T-helper 1 cell (primary cell): ENCODE results near the gene SLC6A6.

Experiments used
- DNase-seq, 5 donors: peaks; one replicate each; pipeline ENCODE4 v3.0.0-alpha.2; 2012 to 2020

Gene SLC6A6

DNA sequence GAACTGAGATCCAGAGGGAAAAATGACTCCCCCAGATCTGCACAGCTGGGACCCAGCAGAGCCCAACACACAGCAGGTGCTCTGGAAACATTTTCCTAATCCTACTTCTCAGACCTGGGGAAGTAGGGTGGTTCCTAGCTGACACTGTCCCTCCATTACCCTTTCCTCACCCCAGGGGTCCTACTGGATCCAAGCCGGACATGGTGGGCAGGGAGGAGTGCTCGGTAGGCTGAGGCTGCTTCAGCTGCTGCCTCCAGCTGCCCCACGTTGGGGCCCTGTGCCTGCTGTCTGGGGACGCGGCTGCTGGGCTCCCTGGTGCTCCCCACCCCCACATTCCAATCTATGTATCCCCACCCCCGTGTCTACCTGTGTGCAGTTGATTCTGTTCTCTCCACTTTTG, 29.8 kb upstream of the SLC6A6 start:
- DNase-seq: no peak

DNA sequence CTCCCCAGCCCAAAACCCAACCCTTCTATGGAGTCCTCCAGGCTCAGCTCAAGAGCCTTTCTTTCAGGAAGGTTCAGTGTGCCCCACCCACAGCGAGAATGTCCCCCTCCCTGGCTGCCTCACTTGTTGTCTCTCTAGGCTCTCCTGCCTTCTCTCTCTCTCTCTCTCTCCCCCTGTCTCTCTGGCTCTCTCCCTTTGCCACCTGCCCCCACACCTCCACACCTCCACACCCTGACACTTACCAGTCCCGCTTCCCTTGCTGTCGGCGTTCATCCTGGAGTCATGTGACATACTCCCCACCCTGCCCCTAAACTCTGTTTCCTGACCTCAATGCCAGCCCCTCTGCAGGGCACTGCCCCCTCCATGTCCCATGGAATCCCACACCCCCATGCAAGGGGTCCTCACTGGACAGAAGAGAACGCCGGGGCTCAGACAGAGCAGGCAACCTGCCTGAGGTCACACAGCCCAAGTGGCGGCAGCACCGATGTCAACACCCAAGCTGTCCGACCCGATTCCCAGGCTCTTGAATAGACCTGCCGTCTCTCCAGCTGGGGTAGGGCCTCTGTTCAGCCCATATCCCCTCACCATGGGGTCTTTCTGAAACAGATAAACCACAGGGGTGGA, 28.5 kb upstream of the SLC6A6 start:
- DNase-seq: no peak

DNA sequence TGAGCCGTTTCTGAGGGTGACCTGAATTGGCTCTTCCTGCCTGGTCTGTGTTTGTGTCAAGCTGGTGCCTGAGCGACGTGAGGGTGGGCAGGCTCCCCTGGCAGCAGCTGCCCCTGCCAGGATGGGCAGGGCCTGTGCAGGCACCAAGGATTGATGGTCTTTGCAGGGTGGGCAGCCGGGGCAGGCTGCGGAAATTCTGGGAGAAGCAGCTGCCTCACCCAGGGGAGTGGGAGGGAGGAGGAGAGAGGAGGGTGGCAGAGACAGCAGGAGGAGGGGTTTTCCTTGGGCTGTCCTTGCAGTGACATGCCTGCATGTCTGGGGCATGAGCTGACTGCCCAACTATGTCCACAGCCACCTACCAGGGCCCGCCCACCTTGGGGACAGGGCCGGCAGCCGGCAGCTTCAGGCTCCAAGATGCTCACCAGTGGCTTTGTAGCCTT, 27.9 kb upstream of the SLC6A6 start:
- DNase-seq: no peak

DNA sequence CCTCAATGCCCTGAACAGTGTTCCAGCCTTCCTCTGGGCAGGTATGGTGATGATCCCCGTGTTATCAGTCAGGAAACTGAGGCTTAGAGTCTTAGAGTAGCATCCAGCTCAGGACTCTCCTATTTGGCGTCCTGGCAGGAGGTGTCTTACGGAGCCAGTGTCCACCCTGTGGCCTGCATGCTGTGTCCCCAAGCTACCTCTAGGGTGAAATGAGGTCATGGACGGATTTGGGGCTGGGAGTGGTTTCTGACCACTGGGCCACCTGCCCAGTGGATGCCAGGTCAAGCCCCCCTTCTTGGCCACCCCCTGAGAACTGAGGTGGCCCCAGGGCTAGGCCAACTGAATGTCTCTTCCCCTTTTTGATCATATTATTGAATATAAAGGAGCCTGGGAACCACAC, 27.2 kb upstream of the SLC6A6 start:
- no peak for DNase-seq

DNA sequence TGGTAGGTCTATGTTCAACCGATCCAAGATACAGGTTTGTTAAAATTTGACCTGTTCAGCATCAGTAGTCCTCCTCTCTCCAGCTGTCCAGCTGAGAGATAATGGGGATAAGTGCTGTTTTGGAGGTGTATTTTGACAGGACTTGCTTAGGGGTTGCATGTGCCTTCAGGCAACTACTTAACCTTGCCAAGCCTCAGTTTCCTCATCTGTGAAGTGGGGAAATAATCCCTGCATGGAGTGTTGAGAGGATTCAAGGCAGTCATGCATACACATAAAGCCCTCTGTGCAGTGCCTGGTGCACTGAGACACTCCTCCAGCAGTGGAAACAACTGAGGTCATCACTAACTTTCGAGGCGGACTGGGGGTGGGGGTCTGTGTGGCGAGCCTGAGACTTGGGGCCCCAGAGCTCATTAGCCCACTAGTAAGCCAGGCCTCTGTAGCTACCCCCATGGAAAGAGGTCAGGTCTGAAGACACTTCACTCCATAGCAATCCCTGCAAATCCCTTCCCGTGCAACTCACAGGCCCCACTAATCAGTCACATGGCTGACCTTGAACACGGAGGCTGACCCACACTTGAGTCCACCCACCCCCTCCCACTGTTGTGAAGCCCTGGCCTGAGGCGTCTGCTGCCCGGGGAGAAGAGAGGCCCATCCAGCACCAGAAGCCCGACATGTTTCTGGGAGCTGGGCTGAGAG, 25.9 kb upstream of the SLC6A6 start:
- no peak for DNase-seq

DNA sequence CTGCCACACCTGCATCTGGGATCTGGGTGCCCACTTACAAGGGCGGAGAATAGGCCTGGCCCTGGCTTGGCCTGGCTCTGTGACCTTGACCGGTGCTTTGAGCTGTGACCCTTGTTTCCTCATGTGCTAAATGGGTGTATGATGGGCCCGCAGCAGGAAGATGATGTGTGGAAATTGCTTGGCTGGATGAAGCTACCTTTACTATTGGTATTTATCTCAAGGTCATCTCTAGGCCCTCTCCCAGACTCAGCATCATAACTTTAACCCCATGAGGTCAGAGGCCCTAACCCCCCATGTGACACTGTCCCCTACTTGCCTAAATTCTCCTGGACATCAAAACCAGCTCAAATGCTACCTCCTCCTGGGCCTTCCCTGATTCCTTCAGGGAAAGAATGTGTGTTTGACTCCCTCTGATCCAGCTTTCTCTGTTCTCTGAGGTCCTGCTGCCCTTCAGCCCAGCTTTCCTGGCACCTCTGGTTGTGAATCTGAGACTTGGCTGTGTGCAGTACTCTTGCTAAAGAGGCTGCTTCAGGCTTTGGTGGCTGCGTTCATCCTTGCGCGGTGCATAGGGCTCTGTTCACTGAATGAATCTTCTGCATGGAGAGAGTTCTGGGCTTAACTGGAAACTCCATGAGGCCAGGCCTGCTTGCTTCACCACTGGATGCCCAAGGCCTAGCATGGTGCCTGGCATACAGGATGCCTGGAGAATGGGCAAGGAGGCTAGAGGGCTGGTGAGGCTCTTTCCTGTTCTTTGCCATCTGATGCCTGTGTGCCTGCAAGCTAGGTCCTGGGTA, 25.2 kb upstream of the SLC6A6 start:
- no peak for DNase-seq

DNA sequence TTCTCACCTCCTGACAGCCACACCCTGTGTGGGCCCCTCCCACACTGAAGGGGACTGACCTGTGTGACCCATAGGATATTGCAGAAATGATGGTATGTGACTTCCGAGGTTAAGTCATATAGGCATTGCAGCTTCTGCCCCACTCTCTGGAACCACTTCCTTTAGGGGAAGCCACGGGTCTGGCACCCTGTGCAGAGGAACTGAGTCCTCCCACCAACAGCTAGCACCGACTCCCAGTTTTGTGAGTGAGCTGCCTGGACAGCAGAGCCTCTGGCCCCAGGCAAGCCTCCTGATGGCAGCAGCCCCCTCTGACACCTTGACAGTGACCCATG, 24.6 kb upstream of the SLC6A6 start:
- DNase-seq: peak in 1 of 5 donors; percentile 88

DNA sequence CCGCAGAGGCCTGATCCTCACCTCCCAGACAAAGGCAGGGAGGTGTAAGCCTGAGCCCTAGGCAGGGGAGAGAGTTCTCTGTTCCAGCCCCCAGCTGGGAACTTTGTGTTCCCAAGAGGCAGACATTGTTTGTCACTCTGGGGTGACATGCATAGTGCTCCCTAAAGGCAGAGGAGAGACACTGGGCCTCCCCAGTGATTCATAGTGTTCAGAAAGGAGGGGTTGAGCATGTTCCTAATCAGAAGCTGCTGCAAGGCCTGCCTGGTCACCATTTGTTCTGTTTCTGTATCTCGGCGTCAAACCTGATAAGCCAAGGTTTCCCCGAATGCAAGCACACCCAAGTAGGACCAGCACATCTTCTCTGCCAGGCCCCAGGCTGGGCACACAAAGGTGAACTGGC, 24.0 kb upstream of the SLC6A6 start:
- no peak for DNase-seq

DNA sequence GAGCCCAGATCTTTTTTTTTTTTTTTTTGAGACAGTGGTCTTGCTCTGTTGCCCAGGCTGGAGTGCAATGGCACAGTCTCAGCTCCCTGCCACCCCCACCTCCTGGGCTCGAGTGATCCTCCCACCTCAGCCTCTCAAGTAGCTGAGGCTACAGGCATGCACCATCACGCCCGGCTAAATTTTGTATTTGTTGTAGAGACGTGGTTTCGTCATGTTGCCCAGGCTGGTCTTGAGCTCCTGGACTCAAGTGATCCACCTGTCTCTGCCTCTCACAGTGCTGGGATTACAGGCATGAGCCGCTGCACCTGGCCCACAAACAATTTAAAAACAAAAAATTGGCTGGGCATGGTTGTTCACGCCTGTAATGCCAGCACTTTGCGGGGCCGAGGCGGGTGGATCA, 22.6 kb upstream of the SLC6A6 start:
- DNase-seq: no peak

DNA sequence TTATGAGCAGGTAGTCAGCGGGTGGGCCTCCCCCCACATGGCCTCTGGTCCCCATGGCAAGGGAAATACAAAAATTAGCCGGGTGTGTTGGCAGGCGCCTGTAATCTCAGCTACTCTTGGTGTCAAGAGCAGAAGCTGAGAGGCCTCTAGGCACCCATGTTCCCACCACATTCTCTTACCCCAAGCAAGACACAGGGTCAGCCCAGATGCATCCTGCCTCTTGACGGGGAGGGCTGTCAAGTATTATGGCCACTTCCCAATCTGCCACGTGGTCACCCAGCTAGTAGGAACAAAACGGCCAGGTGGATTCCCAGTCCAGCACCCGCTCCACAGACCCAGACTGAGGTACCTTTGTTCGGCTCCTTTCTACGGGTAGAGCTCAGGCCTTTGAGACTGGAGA, 16.2 kb upstream of the SLC6A6 start:
- DNase-seq: no peak

DNA sequence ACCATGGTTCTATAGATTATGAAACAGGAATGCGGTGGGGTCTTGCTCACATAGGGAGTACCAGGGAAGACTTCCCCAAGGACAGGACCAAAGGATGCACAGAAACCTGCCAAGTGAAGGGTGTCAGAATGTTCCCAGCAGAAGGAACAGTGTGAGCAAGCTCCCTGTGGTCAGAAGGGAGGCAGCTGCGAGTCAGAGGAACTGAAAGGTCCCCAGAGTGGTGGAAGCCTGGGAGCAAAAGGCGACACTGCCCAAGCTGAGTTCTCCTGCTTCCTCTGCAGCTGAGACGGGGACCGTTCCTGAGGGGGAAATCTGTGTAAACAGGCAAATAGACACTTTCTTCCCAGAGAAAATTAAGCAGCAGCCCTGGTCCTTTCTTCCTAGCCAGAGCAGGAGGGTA, 14.2 kb upstream of the SLC6A6 start:
- DNase-seq: no peak

DNA sequence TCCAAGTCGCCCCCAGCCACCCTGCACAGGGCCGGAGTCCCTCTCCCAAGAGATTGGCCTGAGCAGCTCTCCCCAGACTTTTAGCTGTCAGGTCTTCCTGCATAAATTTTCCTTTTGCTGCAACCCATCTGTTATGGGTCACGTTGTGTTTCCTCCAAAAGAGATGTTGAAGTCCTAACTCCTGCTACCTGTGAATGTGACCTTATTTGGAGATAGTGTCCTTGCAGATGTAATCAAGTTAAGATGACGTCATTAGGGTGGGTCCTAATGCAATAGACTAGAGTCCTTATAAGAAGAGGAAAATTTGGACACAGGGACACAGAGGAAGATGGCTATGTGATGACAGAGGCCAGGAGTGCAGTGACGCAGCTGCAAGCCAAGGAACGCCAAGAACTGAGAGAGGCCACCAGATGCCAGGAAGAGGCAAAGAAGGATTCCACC, 13.2 kb upstream of the SLC6A6 start:
- no peak for DNase-seq

DNA sequence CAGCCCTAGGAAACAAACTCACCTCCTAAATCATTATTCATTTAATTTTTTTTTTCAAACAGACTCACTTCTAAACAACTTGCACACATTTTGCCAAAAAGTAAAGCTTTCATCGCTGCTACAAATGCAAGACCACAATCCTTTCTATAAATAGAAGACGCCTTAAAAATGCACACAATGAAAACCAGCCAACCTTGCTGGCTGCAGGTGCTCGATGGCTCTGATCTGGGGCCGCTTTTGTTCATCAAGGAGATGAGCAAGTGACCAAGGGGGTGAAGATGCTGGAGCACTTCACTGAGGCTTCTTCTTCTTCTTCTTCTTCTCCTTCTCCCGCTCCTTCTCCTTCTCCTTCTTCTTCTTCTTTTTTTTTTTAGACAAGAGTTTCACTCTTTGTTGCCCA, 12.7 kb upstream of the SLC6A6 start:
- no peak for DNase-seq

DNA sequence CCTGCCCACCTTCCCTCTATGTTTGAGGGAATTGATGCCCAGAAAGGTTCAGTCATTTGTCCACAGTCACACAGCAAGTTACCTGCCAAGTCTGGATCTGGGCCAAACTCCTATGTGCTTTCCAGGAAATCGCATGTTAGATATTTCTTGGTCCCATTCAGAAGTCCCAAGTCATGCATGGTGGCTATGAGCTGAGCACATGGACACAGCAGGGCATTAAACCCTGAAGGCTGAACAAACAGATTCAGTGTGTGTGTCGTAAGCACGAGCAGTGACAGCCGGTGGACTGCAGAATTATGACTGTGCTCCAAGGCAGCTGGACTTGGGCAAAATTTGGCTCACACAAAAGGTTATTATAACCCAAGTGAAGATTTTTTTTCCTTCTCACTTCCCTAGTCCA, 11.4 kb upstream of the SLC6A6 start:
- DNase-seq: no peak

DNA sequence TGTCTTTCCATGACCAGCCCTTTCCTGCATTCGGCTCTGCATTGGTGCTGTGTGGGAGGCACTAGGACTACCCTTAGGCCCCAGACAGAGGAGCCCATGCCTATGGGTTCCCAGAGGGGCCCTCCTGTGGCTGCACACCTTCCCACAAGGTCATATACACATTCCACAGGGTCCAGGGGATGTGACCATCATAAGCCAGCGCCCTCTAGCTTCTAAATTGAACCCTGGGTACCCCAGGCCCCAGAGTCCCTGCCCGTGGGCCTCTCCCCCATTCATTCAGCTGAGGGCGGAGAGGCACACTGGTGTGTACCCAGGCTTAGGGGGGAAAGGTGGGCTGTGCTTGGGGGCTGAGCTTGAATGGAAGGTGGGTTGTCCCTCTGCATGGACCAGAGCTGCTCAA, 10.2 kb upstream of the SLC6A6 start:
- no peak for DNase-seq

DNA sequence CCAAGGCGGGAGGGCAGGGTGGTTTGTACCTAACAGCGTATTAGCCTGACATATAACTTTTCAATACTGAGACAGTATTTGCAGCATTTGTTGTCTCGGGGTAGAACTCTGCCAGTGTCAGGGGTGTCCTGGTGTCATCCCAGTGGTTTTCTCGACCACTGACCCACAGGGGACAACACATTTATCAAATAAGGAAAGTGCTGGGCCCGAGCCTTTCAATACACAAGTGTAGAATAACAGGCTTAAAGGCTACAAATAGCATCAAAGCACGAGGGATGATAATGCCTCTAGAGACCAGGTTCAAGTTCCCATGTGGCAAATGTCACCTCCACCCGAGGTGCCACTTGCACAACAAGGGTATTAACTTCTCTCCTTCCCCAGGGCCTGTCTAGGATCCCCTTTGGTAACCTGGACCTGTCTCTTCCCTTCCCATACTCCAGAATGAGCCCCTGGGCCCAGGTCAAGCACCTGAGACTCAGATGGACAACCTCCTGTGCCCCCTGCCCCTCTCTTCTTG, 9.5 kb upstream of the SLC6A6 start:
- no peak for DNase-seq

DNA sequence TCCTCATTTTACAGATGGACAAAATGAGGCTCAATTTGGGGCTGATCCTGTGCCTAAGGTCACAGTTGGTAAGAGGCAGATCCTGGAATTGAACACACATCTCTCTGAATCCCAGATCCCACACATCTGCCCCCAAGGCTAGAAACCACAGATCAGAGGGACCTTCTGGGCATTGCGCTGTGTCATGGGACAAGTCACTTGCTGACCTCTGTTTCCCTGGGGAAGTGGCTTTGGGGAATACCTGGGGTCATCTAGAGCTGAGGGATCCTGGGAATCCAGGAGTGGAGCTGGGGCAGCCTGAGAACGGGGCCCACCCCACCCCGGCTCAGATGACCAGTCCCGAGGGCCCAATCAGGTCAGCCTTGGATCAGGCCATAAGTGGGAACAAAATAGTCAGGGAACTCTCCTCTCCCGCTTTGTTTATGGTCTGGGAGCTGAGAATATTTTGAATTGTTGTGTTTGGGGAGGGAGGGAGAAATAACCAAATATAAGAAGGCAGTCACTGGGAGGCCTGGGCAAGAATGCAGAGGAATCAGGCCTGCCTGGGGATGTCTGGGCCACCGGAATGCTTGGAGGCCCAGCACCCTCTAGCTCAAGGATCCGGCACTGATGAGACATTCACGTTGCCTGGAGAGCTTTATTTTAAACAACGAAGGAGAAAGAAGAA, 8.8 kb upstream of the SLC6A6 start:
- DNase-seq: no peak

DNA sequence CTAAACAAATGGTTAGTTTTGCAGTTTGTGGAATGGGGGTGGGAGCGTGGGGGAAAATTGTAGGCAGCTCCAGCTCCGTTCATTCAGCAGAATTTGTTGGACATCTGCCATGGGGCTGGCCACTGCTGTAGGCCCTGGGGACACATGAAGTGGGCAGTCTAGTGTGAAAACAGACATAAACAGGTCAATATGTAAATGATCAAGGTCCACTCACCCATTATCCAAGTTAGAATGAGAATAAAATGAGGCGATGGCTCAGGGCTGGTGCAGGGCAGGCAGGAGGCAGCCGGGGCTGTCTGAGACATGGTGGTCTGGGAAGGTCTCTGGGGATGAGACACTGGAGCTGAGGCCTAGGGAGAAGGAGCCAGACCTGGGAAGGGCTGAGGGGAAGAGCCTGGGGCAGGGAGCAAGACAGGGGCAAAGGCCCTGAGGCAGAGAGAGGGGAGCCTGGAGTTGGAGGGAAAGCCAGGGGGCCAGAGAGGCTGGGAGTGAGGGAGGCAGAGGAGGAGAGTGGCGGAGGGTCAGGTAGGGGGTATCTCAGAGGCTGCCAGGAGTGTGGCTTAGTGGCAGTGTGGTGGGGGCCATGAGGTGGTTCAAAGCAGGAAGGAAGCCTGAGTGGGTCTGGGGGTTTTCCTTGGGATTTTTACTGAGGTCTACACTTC, 6.2 kb upstream of the SLC6A6 start:
- DNase-seq: no peak

DNA sequence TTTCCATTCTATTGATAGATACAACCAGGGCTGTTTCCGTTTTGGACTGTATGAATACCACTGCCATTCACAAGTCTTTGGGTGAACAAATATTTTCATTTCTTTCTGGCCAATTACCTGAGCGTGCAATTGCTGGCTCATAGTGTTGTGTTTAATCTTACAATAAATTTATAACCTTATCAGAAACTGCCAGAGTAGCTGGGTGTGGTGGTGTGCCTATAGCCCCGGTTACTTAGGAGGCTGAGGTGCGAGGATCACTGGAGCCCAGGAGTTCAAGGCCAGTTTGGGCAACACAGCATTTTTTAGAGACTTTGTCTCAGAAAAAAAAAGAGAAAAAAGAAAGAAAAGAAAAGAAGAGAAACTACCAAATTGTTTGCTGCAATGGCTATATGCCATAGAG, 5.4 kb upstream of the SLC6A6 start:
- DNase-seq: no peak

DNA sequence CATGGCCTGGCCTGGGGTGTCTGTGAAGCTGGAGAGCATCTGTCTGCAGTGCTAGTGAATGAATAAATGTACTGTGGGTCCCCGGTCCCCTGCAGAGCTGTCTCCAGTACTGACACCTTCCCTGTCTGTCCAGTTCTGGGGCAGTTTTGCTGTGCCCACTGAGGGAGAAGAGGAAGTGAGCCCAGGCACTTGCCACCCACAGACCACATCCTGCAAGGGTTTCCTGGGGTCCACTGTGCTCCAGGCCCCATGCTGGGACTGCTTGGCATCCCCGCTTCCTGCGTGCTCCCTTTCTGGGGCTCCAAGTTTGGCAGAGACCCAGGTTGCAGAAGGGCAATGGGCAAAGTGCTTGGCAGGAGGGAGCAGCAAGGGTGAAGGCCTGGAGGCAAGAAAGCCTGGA, 4.9 kb upstream of the SLC6A6 start:
- DNase-seq: peak in 1 of 5 donors; percentile 23

DNA sequence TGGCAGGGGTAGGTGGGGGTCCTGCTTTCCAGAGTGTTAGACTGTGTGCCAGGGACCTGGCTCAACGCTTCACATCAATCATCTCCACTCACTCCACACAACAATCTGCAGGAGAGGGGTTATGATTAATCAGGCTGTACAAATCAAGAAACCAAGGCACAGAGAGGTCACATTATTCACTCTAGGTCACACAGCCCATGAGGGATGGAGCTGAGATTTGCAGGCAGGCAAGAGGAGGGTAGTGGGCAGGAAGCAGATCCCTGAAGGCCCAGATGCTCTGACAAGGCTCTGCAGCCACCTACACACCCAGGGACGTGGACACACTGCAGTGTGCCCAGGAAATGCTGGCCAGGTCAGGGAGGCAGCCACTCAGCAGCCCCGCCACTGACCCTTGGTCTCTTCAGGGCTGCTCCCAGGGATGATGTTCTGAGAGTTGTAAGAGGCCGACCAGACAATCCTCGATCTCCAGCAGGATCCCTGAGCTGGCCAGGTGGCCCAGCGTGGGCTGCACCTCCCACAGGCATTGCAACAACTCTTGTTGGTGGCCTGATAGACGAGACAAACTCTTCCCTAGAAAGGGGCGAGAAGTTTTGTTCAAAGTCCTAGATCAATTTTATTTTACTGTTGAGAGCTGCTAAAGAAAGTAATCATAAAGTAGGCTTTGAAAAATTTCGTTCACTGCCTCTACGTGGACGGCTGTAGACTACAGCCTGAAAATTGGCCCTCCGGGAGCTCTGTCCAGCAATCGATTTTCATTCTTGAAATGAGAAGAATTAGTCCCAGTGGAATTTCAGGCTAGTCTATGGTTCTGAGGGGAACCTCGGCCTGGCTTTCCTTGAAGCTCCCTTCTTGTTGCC, 4.2 kb upstream of the SLC6A6 start:
- no peak for DNase-seq

DNA sequence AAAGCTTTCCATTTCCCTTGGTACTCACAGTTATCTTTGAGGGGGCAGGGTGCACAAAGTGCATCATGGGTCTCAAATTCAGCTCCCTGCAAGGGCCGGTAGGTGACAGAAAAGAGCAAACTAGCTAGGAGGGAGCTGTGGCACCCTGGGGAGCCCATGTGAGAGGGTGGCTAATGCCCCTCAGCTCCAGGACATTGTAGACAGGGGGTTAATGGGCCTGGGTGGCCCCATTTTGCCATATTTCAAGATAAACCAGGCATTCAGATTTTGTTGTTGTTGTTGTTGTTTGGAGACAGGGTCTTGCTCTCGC, 3.7 kb upstream of the SLC6A6 start:
- no peak for DNase-seq
